Right atrium auricular region (tissue), 2 donors: Measurements from ENCODE around the gene PRMT5. TPM values are rescaled to one million over a fixed set of nuclear protein-coding genes. Genes with fewer than 3 reads are reported as not detected.
"Not testable (repeated sequence)": the region's sequence is repeated elsewhere in the genome, so short reads cannot be mapped to it uniquely, and the experiment has no call there.

Source experiments
- DNase-seq: peaks from one replicate; pipeline ENCODE4 v3.0.0-alpha.2; 2019; ENCODE audit warnings: low spot score
- H3K27ac ChIP-seq, 2 donors: fragments of 200-600 bp; sonication (generic); 1 replicate in 1 of 2; 2 replicates in 1 of 2; pipeline ENCODE4 v1.5.1; 2016 to 2019
- H3K27me3 ChIP-seq, 2 donors: fragments of 200-600 bp; sonication (generic); one replicate each; pipeline versions ENCODE4 v1.5.1 to v1.6.0; 2017 to 2019
- H3K36me3 ChIP-seq: fragments of 200-600 bp; sonication (generic); one replicate; pipeline ENCODE4 v1.5.1; 2016
- H3K4me1 ChIP-seq, 2 donors: fragments of 200-600 bp; sonication (generic); one replicate each; pipeline versions ENCODE4 v1.5.1 to v1.6.0; 2017 to 2019
- H3K4me3 ChIP-seq, 2 donors: fragments of 200-600 bp; sonication (generic); 1 replicate in 1 of 2; 2 replicates in 1 of 2; pipeline ENCODE4 v1.5.1; 2017 to 2019; ENCODE audit warnings: mild to moderate bottlenecking in 1 of 2, moderate library complexity in 1 of 2
- H3K9me3 ChIP-seq, 2 donors: fragments of 200-600 bp; sonication (generic); one replicate each; pipeline ENCODE4 v1.5.1; 2019
- CTCF ChIP-seq, 2 donors: fragments of 200-600 bp; sonication (generic); IDR thresholded peaks; one replicate each; pipeline ENCODE4 v1.5.1; 2019; ENCODE audit warnings: antibody characterized with exemption in 2 of 2
- total RNA-seq, 2 donors: library from RNA; depleted of rRNA; stranded (reverse); fragments of >200 nt; gene quantifications; one replicate each; pipeline ENCODE4 v1.1.0, GENCODE V29; 2016

PRMT5 gene
- total RNA-seq, 2 donors from 2014 or later, result 23.3 to 55.1 TPM

- H3K9me3 ChIP-seq, result no peaks in the 10 kb centered on the region
- peaks cover 0 to 31% of the 10 kb centered on the region in 2 donors for H3K4me1 ChIP-seq
- H3K36me3 ChIP-seq, result peaks cover 26% of the 10 kb centered on the region
- no peaks in the 10 kb centered on the region for H3K27me3 ChIP-seq
- TF ChIP-seq CTCF (IDR thresholded peaks at IDR 0.05), result no peak
- no peak for DNase-seq
- H3K27ac ChIP-seq, result no peak overlapping the region
- H3K4me3 ChIP-seq, result no peak overlapping the region
Observed at GRCh38 chr14:22915886-22916521, 13.2 kb downstream of the PRMT5 start.

- not testable (repeated sequence) for H3K27ac ChIP-seq, DNase-seq, H3K9me3 ChIP-seq, H3K4me3 ChIP-seq, H3K27me3 ChIP-seq
- Histone ChIP-seq H3K36me3 (peaks cover 28% of the 10 kb centered on the region), H3K4me1 (peaks cover 0 to 30% of the 10 kb centered on the region in 2 donors)
Observed at GRCh38 chr14:22914836-22915235, 14.3 kb downstream of the PRMT5 start.

GRCh38 chr14:22910916-22911315, 18.3 kb downstream of the PRMT5 start:
- no peaks in the 10 kb centered on the region for H3K9me3 ChIP-seq
- peaks cover 0 to 4% of the 10 kb centered on the region in 2 donors for H3K4me1 ChIP-seq
- H3K27ac ChIP-seq, result no peak overlapping the region
- H3K36me3 ChIP-seq, result peaks cover 62% of the 10 kb centered on the region
- H3K27me3 ChIP-seq, result no peaks in the 10 kb centered on the region
- H3K4me3 ChIP-seq, result no peak overlapping the region
- TF ChIP-seq CTCF (IDR thresholded peaks at IDR 0.05), result no peak
- no peak for DNase-seq

- TF ChIP-seq CTCF (IDR thresholded peaks at IDR 0.05), result no peak
- H3K27me3 ChIP-seq, result no peaks in the 10 kb centered on the region
- H3K4me1 ChIP-seq, result no peaks in the 10 kb centered on the region
- H3K36me3 ChIP-seq, result peaks cover 83% of the 10 kb centered on the region
- no peak overlapping the region for H3K27ac ChIP-seq
- H3K9me3 ChIP-seq, result no peaks in the 10 kb centered on the region
- DNase-seq, result no peak
- H3K4me3 ChIP-seq, result no peak overlapping the region
Observed at GRCh38 chr14:22908601-22909000, 20.6 kb downstream of the PRMT5 start.

- Histone ChIP-seq H3K4me3 (no peak overlapping the region), H3K36me3 (peaks cover 90% of the 10 kb centered on the region)
Observed at GRCh38 chr14:22907429-22907828, 21.7 kb downstream of the PRMT5 start.

GRCh38 chr14:22906073-22906472, 23.1 kb downstream of the PRMT5 start:
- Histone ChIP-seq H3K4me3 (no peak overlapping the region), H3K27me3 (no peaks in the 10 kb centered on the region), H3K36me3 (peaks cover 99% of the 10 kb centered on the region), H3K27ac (no peak overlapping the region), H3K4me1 (no peaks in the 10 kb centered on the region), H3K9me3 (no peaks in the 10 kb centered on the region)
- no peak for DNase-seq
- TF ChIP-seq CTCF (IDR thresholded peaks at IDR 0.05), result no peak

More at GRCh38 chr14:22907429-22907828, 21.7 kb downstream of the PRMT5 start:
- Histone ChIP-seq H3K4me1 (no peaks in the 10 kb centered on the region), H3K27me3 (no peaks in the 10 kb centered on the region), H3K9me3 (no peaks in the 10 kb centered on the region), H3K27ac (no peak overlapping the region)
- no peak for DNase-seq
- TF ChIP-seq CTCF (IDR thresholded peaks at IDR 0.05), result no peak
